GM12878 (cell line): ENCODE results near the gene RASIP1. TPM values are rescaled to one million over a fixed set of nuclear protein-coding genes. Genes with fewer than 3 reads are reported as not detected.

ENCODE experiments used
- ATAC-seq: fragments of 200-7000 bp; cut with Tn5 transposase; 3 replicates; pipeline ENCODE4 v1.9.1; 2020; ENCODE audit warnings: mild to moderate bottlenecking, moderate library complexity
- BruUV-seq: library from RNA; stranded (reverse); fragments of 400-500 nt; replicated peaks from 2 replicates; lab custom pipeline; 2021; lab: Mats Ljungman, UMichigan
- CTCF ChIA-PET: fragments of 300-600 bp; sonication (Branson Sonifier 250); formaldehyde crosslinking; extraction: SDS; loops from one replicate; lab custom pipeline; 2021; ENCODE audit warnings: inconsistent platforms; lab: Yijun Ruan, JAX
- POLR2A ChIA-PET: fragments of 350-600 bp; formaldehyde crosslinking; extraction: SDS; loops from one replicate; lab custom pipeline; 2021; ENCODE audit warnings: inconsistent platforms; lab: Charles Lee
- RAD21 ChIA-PET: fragments of 300-600 bp; sonication (Branson Sonifier 250); formaldehyde crosslinking; loops from one replicate; lab custom pipeline; 2023; ENCODE audit warnings: antibody characterized with exemption; ENCODE audit not compliant: unreplicated experiment; lab: Charles Lee
- SMC1A ChIA-PET: fragments of 300-600 bp; sonication (Branson Sonifier 250); formaldehyde crosslinking; loops from one replicate; lab custom pipeline; 2023; ENCODE audit not compliant: unreplicated experiment, uncharacterized antibody; lab: Charles Lee
- DNase-seq: peaks from one replicate; pipeline ENCODE4 v3.0.0-alpha.2; 2011; ENCODE audit warnings: low read depth, low spot score
- FAIRE-seq: peaks from 3 replicates; lab custom pipeline; 2011; peaks lifted over from hg19 to GRCh38; lab: Jason Lieb, UNC
- H2AFZ ChIP-seq: 2 replicates; pipeline ENCODE4 v1.6.0; 2011; ENCODE audit warnings: low read depth, low read length, control low read depth; ENCODE audit not compliant: control insufficient read depth
- H3K27ac ChIP-seq: 2 replicates; pipeline ENCODE4 v1.5.1; 2011; ENCODE audit warnings: control low read depth; ENCODE audit not compliant: control insufficient read depth, insufficient read depth
- H3K27me3 ChIP-seq, 2 experiments: replicated peaks in 1 of 2; 2 replicates each; pipeline versions ENCODE4 v1.6.0 to v1.6.1; 2011; ENCODE audit warnings: low read length in 1 of 2; ENCODE audit not compliant: control insufficient read depth in 2 of 2, insufficient read depth in 2 of 2
- H3K36me3 ChIP-seq, 2 experiments: 2 replicates each; pipeline ENCODE4 v1.5.1; 2011; ENCODE audit warnings: low read length in 1 of 2; ENCODE audit not compliant: control insufficient read depth in 2 of 2, insufficient read depth in 2 of 2
- H3K4me1 ChIP-seq: 2 replicates; pipeline ENCODE4 v1.6.1; 2011; ENCODE audit warnings: mild to moderate bottlenecking, low read length, moderate library complexity, mixed read lengths; ENCODE audit not compliant: control insufficient read depth, insufficient read depth
- H3K4me2 ChIP-seq: 2 replicates; pipeline ENCODE4 v1.6.0; 2011; ENCODE audit warnings: control low read depth; ENCODE audit not compliant: control insufficient read depth, insufficient read depth
- H3K4me3 ChIP-seq: fragments of 200-600 bp; sonication (generic); 2 replicates; pipeline ENCODE4 v1.5.1; 2016
- H3K79me2 ChIP-seq: 2 replicates; pipeline ENCODE4 v1.6.0; 2011; ENCODE audit warnings: low read length; ENCODE audit not compliant: control insufficient read depth, insufficient read depth
- H3K9ac ChIP-seq: 2 replicates; pipeline ENCODE4 v1.8.0; 2011; ENCODE audit warnings: low read length, control low read depth, mixed read lengths; ENCODE audit not compliant: control insufficient read depth, insufficient read depth
- H3K9me3 ChIP-seq: replicated peaks from 3 replicates; pipeline ENCODE4 v1.5.1; 2011; ENCODE audit warnings: mild to moderate bottlenecking, low read length; ENCODE audit not compliant: control insufficient read depth, insufficient read depth
- H4K20me1 ChIP-seq: 2 replicates; pipeline ENCODE4 v1.6.0; 2011; ENCODE audit not compliant: control insufficient read depth, insufficient read depth
- CREM ChIP-seq: IDR thresholded peaks from 2 replicates; pipeline ENCODE4 v1.6.1; 2014; ENCODE audit warnings: antibody characterized with exemption, low read depth
- HCFC1 ChIP-seq: fragments of 150-350 bp; IDR thresholded peaks from 2 replicates; pipeline ENCODE4 v1.6.1; 2014; ENCODE audit warnings: low read length
- HDAC6 ChIP-seq: fragments of 200-600 bp; sonication (generic); IDR thresholded peaks from one replicate; pipeline ENCODE4 v1.8.0; 2017; ENCODE audit warnings: antibody characterized with exemption; ENCODE audit not compliant: unreplicated experiment
- HDGF ChIP-seq: fragments of 450-650 bp; IDR thresholded peaks from 2 replicates; pipeline ENCODE4 v1.6.1; 2016; ENCODE audit warnings: antibody characterized with exemption
- IKZF1 ChIP-seq: fragments of 450-650 bp; conservative IDR thresholded peaks from 2 replicates; pipeline ENCODE4 v1.6.1; 2017; ENCODE audit warnings: antibody characterized with exemption, mild to moderate bottlenecking
- POLR2A ChIP-seq: IDR thresholded peaks from 2 replicates; pipeline ENCODE4 v1.6.1; 2011; ENCODE audit warnings: low read depth, mild to moderate bottlenecking, low read length
- POLR2AphosphoS5 ChIP-seq: IDR thresholded peaks from 2 replicates; pipeline ENCODE4 v1.6.1; 2011; ENCODE audit warnings: mild to moderate bottlenecking, low read length, inconsistent platforms
- RAD21 ChIP-seq: IDR thresholded peaks from 2 replicates; pipeline ENCODE4 v1.6.1; 2011; ENCODE audit warnings: mild to moderate bottlenecking, low read depth, low read length, moderate library complexity; ENCODE audit not compliant: insufficient read depth
- SIX5 ChIP-seq: IDR thresholded peaks from 2 replicates; pipeline ENCODE4 v1.6.1; 2011; ENCODE audit warnings: mild to moderate bottlenecking, low read depth, low read length, moderate library complexity; ENCODE audit not compliant: severe bottlenecking
- SPI1 ChIP-seq: IDR thresholded peaks from 2 replicates; pipeline ENCODE4 v1.6.1; 2011; ENCODE audit warnings: low read depth, mild to moderate bottlenecking, low read length, moderate library complexity, borderline replicate concordance; ENCODE audit not compliant: insufficient read depth
- SREBF1 ChIP-seq: IDR thresholded peaks from 2 replicates; pipeline ENCODE4 v1.6.1; 2012; ENCODE audit warnings: mild to moderate bottlenecking, low read length
- STAT1 ChIP-seq: fragments of 450-650 bp; conservative IDR thresholded peaks from 2 replicates; pipeline ENCODE4 v1.6.1; 2014; ENCODE audit warnings: antibody characterized with exemption, mild to moderate bottlenecking
- ZSCAN29 ChIP-seq: fragments of 450-650 bp; IDR thresholded peaks from 2 replicates; pipeline ENCODE4 v1.6.1; 2017; ENCODE audit warnings: mild to moderate bottlenecking, moderate library complexity
- WGBS: methylation state at CpG from one replicate; pipeline ENCODE4 v1.1.6; 2016; ENCODE audit warnings: low lambda C conversion rate; ENCODE audit not compliant: insufficient replicate concordance, insufficient coverage; ENCODE audit errors: missing lambda C conversion rate; 5-methylcytosine and 5-hydroxymethylcytosine counted together
- in situ Hi-C: fragments of 300-500 bp; cut with MboI; formaldehyde crosslinking; loops from 9 replicates; pipeline ENCODE4 v1.14.3; 2018; ENCODE audit warnings: mixed read lengths
- intact Hi-C: fragments of 100-400 bp; cut with micrococcal nuclease; formaldehyde crosslinking; loops from one replicate; pipeline ENCODE4 v1.14.2; 2022; ENCODE audit not compliant: unreplicated experiment
- polyA plus RNA-seq, 11 experiments: library from polyadenylated mRNA; depleted of rRNA in 4 of 11; unstranded in 6 of 11; stranded (reverse) in 5 of 11; fragments of >200 nt; fragmentation: Nextera tagmentation in 4 of 11; fragmentation: Illumina TruSeq in 1 of 11; extraction: Ambion mirVana in 4 of 11; extraction: Trizol in 1 of 11; gene quantifications; 1 replicate in 1 of 11; 2 replicates in 10 of 11; pipeline versions ENCODE4 v1.2.1 to v1.2.3, GENCODE V29; 2011 to 2016; ENCODE audit warnings: inconsistent platforms in 2 of 11, missing spikeins in 2 of 11, low read depth in 1 of 11
- total RNA-seq, 4 experiments: library from RNA; depleted of rRNA in 3 of 4; stranded (reverse); fragments of >200 nt in 3 of 4; fragmentation: Illumina TruSeq in 1 of 4; extraction: Trizol in 1 of 4; gene quantifications; 2 replicates each; pipeline versions ENCODE4 v1.2.1 to v1.2.3, GENCODE V29; 2013 to 2021
- TF ChIP-seq, protein P1 (sequence below): IDR thresholded peaks from 2 replicates; pipeline ENCODE4 v1.6.1; 2012; ENCODE audit warnings: low read depth, low read length, improper control_type of control experiment
- TF ChIP-seq, protein P2 (sequence below): IDR thresholded peaks from 2 replicates; pipeline ENCODE4 v1.6.1; 2011; ENCODE audit warnings: low read depth, mild to moderate bottlenecking, low read length, moderate library complexity, borderline replicate concordance; ENCODE audit errors: extremely low read depth

Gene RASIP1
- total and polyA plus RNA-seq, 10 of the 15 experiments (the other 5 are each of a cell fraction or from before 2014, with no cell fraction given) = 0.08 TPM; not detected in 9

DNA sequence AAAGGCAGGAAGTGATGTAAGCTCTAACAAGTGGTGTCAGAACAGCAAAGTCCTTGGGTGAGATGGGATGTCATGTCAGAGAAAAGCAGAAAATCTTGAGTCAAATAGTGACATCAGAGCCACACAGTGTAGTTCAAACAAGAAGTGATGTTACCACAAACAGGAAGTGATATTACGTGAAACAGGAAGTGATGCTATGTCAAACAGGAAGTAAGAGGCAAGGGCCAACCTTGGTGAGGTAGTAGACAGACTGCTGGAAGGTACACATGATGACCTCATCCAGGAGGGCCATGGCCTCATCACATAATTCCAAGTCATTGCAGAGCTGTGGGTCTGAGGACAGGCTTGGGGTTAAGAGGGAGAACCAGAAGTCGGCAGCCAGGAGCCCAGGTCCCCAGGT, 13.9 kb downstream of the RASIP1 start (continued):
- TF ChIP-seq, protein P1, sequence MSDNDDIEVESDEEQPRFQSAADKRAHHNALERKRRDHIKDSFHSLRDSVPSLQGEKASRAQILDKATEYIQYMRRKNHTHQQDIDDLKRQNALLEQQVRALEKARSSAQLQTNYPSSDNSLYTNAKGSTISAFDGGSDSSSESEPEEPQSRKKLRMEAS = no peak
- no peak for TF ChIP-seq HDGF

DNA sequence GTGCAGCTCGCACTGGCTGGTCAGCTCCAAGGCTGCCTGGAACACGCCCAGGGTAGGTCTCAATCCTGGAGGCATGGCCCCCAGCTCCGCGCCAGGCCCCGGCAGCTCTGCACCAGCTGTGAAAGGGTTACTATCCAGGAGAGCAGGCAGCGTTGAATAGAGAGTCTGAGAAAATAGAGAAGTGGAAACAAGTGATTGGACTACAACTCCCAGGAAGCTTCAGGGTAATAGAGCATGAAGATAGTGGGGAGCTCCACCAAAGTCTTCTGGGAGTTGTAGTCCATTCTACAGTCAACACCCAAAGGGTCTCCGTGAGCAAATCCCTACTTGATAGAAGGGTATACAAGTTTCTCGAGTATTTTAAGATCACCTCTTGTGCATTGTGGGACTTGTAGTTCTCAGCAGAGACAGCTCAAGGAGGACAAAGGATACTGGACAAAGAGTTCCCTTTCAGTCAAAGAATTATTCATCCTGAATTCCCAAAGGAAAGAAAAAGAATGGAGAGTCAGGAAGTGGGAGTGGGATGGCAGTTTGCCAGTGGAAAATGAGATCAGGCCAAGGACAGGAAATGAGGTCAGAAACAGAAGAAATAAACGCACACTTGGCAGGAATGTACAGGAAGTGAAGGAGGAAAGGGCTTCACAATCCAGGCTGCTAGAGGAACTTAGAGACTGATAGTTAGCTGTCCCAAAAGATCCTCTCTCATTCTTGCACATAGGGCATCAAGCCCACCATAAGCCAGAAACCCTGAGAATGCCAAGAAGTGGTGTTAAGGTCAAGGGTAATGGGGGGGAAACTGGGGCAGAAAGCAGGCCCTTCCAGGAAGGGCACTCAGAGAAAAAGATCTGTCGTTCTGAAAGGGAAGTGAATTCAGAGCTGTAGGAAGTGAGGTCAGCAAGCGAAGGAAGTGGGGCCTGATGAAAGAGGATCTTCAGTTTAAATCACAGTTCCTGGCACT, 15.3 kb downstream of the RASIP1 start:
- intact Hi-C loops = no loop called here
- in situ Hi-C loops = no loop called here
- CTCF ChIA-PET = interaction anchor here (1.2 to 1.5 kb wide), 2 partner anchors 51 to 71 kb away, joined by 3 to 4 read pairs; no protein-coding TSS in a partner anchor
- H3K79me2 ChIP-seq = no peaks in the 10 kb centered on the region
- peak; percentile 90 for TF ChIP-seq HCFC1
- no peak for TF ChIP-seq STAT1
- TF ChIP-seq POLR2A = no peak
- TF ChIP-seq SPI1 = peak; percentile 75
- TF ChIP-seq HDAC6 = no peak
- peak; percentile 96 for TF ChIP-seq SIX5
- TF ChIP-seq POLR2AphosphoS5 = no peak
- 0 out of 2 replicates have a peak, but pooled peaks have one; percentile 51 for TF ChIP-seq SREBF1
- TF ChIP-seq CREM = peak; percentile 45; the same call in 1 of the 2 replicates
- no peak for TF ChIP-seq ZSCAN29
- TF ChIP-seq RAD21 = no peak
- TF ChIP-seq, protein P2, sequence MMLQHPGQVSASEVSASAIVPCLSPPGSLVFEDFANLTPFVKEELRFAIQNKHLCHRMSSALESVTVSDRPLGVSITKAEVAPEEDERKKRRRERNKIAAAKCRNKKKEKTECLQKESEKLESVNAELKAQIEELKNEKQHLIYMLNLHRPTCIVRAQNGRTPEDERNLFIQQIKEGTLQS = peak; percentile 51; the same call in 1 of the 2 replicates
- TF ChIP-seq IKZF1 = 0 out of 2 replicates have a peak, but pooled peaks have one; percentile 43
- no peaks in the 10 kb centered on the region for H3K36me3 ChIP-seq
- no peaks in the 10 kb centered on the region for H4K20me1 ChIP-seq
- no peak overlapping the region for H3K4me3 ChIP-seq
- no peak overlapping the region for H3K27ac ChIP-seq
- peaks cover 8% of the 10 kb centered on the region; the same call in 2 of the 3 replicates for H3K9me3 ChIP-seq
- POLR2A ChIA-PET = interaction anchor here (0.7 to 2.1 kb wide), 2 partner anchors 12 to 75 kb away, joined by 5 to 7 read pairs; no protein-coding TSS in a partner anchor
- DNase-seq (no peak), ATAC-seq (peak; percentile 20; the same call in 2 of the 3 replicates), FAIRE-seq (peak; percentile 7)
- RAD21 ChIA-PET = interaction anchor here (1.4 kb wide), 1 partner anchor 11 kb away, joined by 4 read pairs; no protein-coding TSS in a partner anchor
- no peak overlapping the region for H3K9ac ChIP-seq
- peak overlapping the region; percentile 3 for H2AFZ ChIP-seq
- WGBS = 33% methylated on average over 11 of the region's 11 CpGs
- BruUV-seq = no TSS peak
- SMC1A ChIA-PET = interaction anchor here (1.1 kb wide), 1 partner anchor 80 kb away, joined by 3 read pairs; no protein-coding TSS in a partner anchor
- peaks cover 4% of the 10 kb centered on the region for H3K4me1 ChIP-seq
- H3K4me2 ChIP-seq = no peak overlapping the region
- H3K27me3 ChIP-seq = no peaks in the 10 kb centered on the region
